Measurements from ENCODE around the gene TPSG1.

The TPSG1 gene

DNA sequence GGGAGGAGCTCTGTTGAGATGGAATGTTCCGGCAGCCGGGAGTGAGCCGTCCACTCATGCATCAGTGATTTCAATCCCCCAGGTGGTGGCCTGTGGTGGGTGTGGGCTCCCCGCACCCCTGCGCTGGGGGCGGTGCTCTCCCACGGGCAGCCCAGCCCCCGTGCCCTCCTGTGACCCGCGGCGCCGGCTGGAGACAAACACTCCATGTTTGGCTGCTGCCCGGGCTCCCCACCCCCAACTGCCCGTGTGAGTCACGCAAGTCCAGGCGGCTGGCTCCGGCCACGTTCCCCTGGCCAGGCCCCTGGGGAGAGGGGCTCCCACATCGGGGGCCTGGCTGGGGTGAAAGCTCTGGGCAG is 42.8 kb downstream of the TPSG1 start:
- TF ChIP-seq, protein P1, sequence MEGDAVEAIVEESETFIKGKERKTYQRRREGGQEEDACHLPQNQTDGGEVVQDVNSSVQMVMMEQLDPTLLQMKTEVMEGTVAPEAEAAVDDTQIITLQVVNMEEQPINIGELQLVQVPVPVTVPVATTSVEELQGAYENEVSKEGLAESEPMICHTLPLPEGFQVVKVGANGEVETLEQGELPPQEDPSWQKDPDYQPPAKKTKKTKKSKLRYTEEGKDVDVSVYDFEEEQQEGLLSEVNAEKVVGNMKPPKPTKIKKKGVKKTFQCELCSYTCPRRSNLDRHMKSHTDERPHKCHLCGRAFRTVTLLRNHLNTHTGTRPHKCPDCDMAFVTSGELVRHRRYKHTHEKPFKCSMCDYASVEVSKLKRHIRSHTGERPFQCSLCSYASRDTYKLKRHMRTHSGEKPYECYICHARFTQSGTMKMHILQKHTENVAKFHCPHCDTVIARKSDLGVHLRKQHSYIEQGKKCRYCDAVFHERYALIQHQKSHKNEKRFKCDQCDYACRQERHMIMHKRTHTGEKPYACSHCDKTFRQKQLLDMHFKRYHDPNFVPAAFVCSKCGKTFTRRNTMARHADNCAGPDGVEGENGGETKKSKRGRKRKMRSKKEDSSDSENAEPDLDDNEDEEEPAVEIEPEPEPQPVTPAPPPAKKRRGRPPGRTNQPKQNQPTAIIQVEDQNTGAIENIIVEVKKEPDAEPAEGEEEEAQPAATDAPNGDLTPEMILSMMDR (IDR thresholded peaks at IDR 0.05; ENCODE audit: control insufficient read depth, insufficient read depth, low read depth, low read length, missing control alignments): no peak
- DNase-seq (ENCODE audit: low read depth): no peak
- H3K4me3 ChIP-seq (ENCODE audit: control insufficient read depth, low read depth, low read length): peak overlapping the region; percentile 2

DNA sequence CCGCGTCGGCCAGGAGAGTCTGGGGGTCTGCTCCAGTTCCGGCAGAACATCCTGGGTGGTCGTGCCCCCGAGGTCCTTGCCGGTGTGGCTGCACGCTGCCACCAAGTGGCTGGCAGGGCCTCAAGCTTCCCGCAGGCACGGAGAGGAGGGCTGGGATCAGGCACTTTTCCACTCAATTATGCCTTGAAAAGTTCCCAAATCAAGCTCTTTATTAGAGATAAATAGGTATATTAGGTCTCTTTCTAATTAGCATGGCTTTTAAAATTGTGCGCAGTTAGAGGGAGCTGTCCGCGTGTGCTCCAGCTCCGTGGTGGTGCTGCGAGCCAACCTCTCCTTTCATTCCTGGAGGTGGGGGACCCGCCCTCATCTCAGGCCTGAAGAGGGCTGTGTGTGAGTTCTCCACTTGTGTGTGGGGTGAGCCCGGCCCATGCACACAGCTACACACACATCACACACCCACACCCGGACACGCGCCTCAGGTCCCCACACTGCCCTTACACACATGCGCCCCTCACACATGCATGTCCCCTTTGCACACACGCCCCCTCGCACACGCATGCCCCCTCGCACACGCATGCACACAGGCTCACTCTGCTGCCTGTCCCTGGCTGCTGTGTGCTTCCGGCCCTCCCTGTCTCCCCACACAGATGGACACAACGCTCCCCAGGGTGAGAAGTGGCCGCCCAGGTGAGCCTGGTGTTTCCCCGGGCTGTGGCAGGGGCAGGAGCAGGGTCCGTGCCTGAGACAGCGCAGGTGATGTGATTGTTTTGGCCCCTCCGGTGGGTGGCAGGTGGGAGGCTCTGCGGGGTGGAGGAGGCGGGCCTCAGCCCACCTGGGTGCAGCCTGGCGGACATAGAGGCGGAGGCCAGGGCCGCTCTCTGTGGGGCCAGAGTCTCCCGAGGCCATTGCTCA is 43.4 kb downstream of the TPSG1 start:
- TF ChIP-seq, protein P1 (IDR thresholded peaks at IDR 0.05; ENCODE audit: control insufficient read depth, insufficient read depth, low read depth, low read length, missing control alignments): no peak
- no peak for DNase-seq (ENCODE audit: low read depth)
- no peak overlapping the region for H3K4me3 ChIP-seq (ENCODE audit: control insufficient read depth, low read depth, low read length)

DNA sequence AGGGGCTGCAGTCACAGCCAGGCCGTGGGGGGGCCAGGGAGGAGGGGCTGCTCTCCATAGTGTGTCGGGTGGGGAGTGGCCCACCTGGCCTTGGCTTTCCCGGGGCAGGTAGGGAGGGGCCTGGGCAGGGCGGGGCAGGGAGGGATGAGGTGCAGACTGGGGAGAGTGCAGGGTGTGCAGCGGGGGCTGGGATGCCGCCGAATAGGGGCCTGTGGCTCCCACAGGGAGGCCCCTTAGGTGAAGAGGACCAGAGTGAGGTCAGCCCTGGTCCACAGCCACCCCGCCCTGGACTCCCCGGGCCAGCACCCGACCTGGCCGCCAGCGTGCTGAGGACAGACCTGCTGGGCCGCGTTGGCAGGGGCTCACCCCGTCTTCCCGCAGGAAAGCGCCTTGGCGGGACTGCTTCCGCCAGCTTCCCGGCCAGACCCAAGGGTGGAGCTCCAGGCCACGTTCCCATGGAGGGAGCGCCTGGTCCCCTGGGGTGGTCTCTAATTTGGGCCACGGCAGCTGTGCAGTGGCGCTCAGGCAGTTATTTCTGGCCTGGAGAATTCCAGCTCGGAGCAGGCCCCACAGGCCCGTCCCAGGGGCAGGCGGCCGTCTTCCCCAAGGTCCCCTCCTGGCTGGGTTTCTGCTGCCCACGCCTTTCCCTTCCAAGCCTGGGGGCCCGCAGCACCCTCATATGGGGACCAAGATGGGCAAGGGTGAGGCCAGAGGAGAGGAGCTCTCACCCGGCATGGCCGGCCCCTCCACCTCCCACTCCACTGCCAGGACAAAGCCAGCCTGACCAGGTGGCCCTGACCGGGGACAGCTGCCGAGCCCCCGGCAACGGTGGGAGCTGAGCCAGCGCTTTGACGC is 44.3 kb downstream of the TPSG1 start:
- DNase-seq (ENCODE audit: low read depth): no peak
- TF ChIP-seq, protein P1 (IDR thresholded peaks at IDR 0.05; ENCODE audit: control insufficient read depth, insufficient read depth, low read depth, low read length, missing control alignments): no peak
- no peak overlapping the region for H3K4me3 ChIP-seq (ENCODE audit: control insufficient read depth, low read depth, low read length)

DNA sequence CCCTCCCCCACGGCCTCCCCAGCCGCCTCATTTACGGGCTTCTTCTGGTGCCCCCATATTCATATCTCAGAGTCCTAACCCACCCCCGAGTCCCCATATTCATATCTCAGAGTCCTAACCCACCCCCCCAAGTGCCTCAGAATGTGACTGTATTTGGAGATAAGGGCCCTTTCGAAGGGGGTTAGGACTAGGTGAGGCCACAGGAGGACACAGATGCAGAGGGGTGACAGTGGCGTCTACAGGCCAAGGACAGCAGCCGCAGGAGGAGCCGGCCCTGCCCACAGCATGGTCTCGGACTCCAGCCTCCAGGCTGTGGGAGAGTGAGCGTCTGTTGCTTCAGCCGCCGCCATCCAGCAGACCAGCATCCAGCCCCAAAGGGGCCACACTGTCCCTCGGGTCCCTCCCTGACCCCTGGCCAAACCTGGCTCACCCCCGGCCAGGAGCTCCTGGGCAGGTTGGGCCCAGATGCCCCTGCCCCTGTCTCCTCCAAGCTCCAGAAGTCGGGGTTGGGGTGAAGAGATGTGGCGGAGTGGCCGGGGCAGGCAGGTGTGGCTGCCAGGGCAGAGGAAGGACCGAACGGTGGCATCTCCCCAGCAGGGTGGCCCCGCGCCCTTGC is 46.7 kb downstream of the TPSG1 start:
- TF ChIP-seq, protein P1 (IDR thresholded peaks at IDR 0.05; ENCODE audit: control insufficient read depth, insufficient read depth, low read depth, low read length, missing control alignments): no peak
- no peak overlapping the region for H3K4me3 ChIP-seq (ENCODE audit: control insufficient read depth, low read depth, low read length)
- DNase-seq (ENCODE audit: low read depth): no peak

DNA sequence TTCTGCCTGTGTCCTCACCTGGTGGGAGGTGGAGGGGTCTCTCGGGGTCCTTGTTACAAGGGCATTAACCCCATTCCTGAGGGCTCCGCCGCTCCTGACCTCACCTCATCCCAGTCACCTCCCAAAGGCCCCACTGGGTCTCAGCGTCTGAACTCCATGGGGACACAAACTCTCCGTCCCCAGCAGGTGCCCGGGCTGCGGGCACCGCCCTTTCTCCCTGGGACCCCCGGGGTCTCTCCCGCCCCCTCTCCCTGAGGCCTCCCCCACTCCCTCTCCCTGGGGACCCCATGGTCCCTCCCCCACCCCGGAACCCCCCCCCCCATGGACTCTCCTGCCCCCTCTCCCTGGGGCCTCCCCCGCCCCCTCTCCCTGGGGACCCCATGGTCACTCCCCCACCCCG is 47.3 kb downstream of the TPSG1 start:
- TF ChIP-seq, protein P1 (IDR thresholded peaks at IDR 0.05; ENCODE audit: control insufficient read depth, insufficient read depth, low read depth, low read length, missing control alignments): no peak
- no peak overlapping the region for H3K4me3 ChIP-seq (ENCODE audit: control insufficient read depth, low read depth, low read length)
- no peak for DNase-seq (ENCODE audit: low read depth)

DNA sequence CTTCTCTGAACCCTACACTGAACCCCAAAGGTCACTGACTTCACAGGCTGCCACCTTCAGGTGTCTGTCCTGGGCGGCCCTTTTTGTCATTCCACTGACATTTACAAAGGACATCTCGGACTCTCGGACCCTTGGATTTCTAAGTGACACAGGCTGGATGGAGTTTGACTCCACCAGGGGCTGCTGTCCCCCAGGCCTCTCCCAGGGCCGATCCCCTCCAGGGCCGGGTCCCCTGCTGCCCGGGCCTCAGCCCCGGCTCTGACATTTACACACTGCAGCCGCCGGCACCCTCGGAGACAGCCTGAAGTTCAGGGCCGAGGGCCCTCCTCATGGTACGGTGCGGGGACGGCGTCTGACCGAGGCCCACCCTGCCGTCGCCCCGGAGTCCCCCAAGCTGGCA is 48.0 kb downstream of the TPSG1 start:
- TF ChIP-seq, protein P1 (IDR thresholded peaks at IDR 0.05; ENCODE audit: control insufficient read depth, insufficient read depth, low read depth, low read length, missing control alignments): no peak
- no peak overlapping the region for H3K4me3 ChIP-seq (ENCODE audit: control insufficient read depth, low read depth, low read length)

More for the DNA sequence above, 48.0 kb downstream of the TPSG1 start:
- DNase-seq (ENCODE audit: low read depth): no peak

Data from AG09309 (cell line).